ENCODE measurements around the gene LCTL.

DNA sequence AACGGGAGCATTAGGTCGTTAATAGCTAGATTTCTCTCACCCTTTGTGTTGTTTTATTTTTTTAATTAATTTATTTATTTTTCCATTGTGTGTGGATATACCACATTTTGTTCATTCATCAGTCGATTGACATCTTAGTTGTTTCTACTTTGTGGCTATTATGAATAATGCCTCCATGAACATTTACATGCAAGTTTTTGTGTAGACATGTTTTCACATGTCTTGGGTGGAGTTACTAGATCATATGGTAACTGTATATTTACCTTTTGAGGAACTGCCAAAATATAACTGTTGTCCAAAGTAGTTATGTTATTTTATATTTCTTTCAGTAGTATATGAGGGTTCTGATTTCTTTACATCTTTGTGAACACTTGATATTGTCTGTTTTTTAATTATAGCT, 41.9 kb downstream of the LCTL start:
- TF ChIP-seq KDM1A (IDR thresholded peaks at IDR 0.05; ENCODE audit: borderline replicate concordance, low read length) (no peak), CBX5 (IDR thresholded peaks at IDR 0.05; ENCODE audit: low read depth, low read length) (no peak), POLR2A (IDR thresholded peaks at IDR 0.05; ENCODE audit: control extremely low read depth in 1 of 2, low read depth in 2 of 2, low read length in 2 of 2) (no peak), JUND (IDR thresholded peaks at IDR 0.05; ENCODE audit: low read length) (no peak), CHD2 (IDR thresholded peaks at IDR 0.05; ENCODE audit: low read length) (no peak), POLR2AphosphoS5 (IDR thresholded peaks at IDR 0.05; ENCODE audit: low read depth, low read length) (no peak), EZH2 (IDR thresholded peaks at IDR 0.05; ENCODE audit: low read depth, low read length, severe bottlenecking) (no peak), YY1 (IDR thresholded peaks at IDR 0.05; ENCODE audit: low read depth, low read length) (no peak)
- TF ChIP-seq, protein P1, sequence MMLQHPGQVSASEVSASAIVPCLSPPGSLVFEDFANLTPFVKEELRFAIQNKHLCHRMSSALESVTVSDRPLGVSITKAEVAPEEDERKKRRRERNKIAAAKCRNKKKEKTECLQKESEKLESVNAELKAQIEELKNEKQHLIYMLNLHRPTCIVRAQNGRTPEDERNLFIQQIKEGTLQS (IDR thresholded peaks at IDR 0.05; ENCODE audit: insufficient read depth, low read depth, low read length), result no peak
- TF ChIP-seq, protein P2, sequence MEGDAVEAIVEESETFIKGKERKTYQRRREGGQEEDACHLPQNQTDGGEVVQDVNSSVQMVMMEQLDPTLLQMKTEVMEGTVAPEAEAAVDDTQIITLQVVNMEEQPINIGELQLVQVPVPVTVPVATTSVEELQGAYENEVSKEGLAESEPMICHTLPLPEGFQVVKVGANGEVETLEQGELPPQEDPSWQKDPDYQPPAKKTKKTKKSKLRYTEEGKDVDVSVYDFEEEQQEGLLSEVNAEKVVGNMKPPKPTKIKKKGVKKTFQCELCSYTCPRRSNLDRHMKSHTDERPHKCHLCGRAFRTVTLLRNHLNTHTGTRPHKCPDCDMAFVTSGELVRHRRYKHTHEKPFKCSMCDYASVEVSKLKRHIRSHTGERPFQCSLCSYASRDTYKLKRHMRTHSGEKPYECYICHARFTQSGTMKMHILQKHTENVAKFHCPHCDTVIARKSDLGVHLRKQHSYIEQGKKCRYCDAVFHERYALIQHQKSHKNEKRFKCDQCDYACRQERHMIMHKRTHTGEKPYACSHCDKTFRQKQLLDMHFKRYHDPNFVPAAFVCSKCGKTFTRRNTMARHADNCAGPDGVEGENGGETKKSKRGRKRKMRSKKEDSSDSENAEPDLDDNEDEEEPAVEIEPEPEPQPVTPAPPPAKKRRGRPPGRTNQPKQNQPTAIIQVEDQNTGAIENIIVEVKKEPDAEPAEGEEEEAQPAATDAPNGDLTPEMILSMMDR (IDR thresholded peaks at IDR 0.05; ENCODE audit: control extremely low read depth in 1 of 3, insufficient read depth in 1 of 3, low read depth in 1 of 3, low read length in 3 of 3), result no peak
- TF ChIP-seq, protein P3, sequence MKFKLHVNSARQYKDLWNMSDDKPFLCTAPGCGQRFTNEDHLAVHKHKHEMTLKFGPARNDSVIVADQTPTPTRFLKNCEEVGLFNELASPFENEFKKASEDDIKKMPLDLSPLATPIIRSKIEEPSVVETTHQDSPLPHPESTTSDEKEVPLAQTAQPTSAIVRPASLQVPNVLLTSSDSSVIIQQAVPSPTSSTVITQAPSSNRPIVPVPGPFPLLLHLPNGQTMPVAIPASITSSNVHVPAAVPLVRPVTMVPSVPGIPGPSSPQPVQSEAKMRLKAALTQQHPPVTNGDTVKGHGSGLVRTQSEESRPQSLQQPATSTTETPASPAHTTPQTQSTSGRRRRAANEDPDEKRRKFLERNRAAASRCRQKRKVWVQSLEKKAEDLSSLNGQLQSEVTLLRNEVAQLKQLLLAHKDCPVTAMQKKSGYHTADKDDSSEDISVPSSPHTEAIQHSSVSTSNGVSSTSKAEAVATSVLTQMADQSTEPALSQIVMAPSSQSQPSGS (IDR thresholded peaks at IDR 0.05; ENCODE audit: low read length), result no peak

Data from H1 (cell line).